Measurements from ENCODE around the gene RIMBP2.

Gene RIMBP2

GRCh38 chr12:130487636-130488357 is 228.3 kb downstream of the RIMBP2 start:
- no peak for ATAC-seq (ENCODE audit: low read depth)
- Mint-ChIP-seq H3K4me3 (no peak overlapping the region), H3K36me3 (no peaks in the 10 kb centered on the region), H3K27me3 (peaks cover 1% of the 10 kb centered on the region), H3K9me3 (peaks cover 4% of the 10 kb centered on the region), H3K27ac (no peak overlapping the region), H3K4me1 (no peaks in the 10 kb centered on the region)
- DNase-seq (ENCODE audit: low spot score in 2 of 2): no peak

- Mint-ChIP-seq H3K4me3 (no peak overlapping the region), H3K9me3 (peaks cover 4% of the 10 kb centered on the region), H3K36me3 (no peaks in the 10 kb centered on the region), H3K4me1 (no peaks in the 10 kb centered on the region), H3K27ac (no peak overlapping the region), H3K27me3 (peaks cover 1% of the 10 kb centered on the region)
- DNase-seq (ENCODE audit: low spot score in 2 of 2) (no peak), ATAC-seq (ENCODE audit: low read depth) (no peak)
Measured at GRCh38 chr12:130486891-130487416, 229.1 kb downstream of the RIMBP2 start.

GRCh38 chr12:130486146-130486435 is 230.0 kb downstream of the RIMBP2 start:
- peaks cover 4% of the 10 kb centered on the region for H3K9me3 Mint-ChIP-seq
- ATAC-seq (ENCODE audit: low read depth) (no peak), DNase-seq (ENCODE audit: low spot score in 2 of 2) (no peak)
- no peak overlapping the region for H3K4me3 Mint-ChIP-seq
- H3K4me1 Mint-ChIP-seq: no peaks in the 10 kb centered on the region
- no peak overlapping the region for H3K27ac Mint-ChIP-seq
- H3K36me3 Mint-ChIP-seq: no peaks in the 10 kb centered on the region
- peaks cover 1% of the 10 kb centered on the region for H3K27me3 Mint-ChIP-seq

GRCh38 chr12:130485291-130486145 is 230.6 kb downstream of the RIMBP2 start:
- no peak overlapping the region for H3K27ac Mint-ChIP-seq
- H3K9me3 Mint-ChIP-seq: peaks cover 4% of the 10 kb centered on the region
- no peaks in the 10 kb centered on the region for H3K4me1 Mint-ChIP-seq
- DNase-seq (ENCODE audit: low spot score in 2 of 2): no peak
- H3K4me3 Mint-ChIP-seq: no peak overlapping the region
- peaks cover 3% of the 10 kb centered on the region for H3K27me3 Mint-ChIP-seq
- no peak for ATAC-seq (ENCODE audit: low read depth)
- no peaks in the 10 kb centered on the region for H3K36me3 Mint-ChIP-seq

DNA sequence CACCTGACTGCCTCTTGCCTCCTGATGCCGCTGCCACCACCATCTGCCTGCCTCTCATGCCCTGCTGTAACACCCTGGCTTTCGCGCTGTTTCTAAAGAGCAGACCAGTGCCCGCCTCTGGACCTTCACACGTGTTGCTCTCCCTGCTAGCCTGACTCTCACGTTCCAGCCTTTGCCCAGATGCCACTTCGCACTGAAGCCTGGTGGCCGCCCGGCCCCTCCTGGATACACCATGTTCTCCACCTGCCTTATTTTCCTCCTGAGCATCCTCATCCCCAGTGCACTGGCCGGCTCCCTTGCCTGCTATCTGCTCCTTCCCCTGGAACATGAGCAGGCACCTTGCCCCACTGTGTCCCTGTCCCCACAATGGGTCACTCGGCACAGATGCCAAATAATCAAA is 231.9 kb downstream of the RIMBP2 start:
- H3K27me3 Mint-ChIP-seq: peaks cover 3% of the 10 kb centered on the region
- DNase-seq (ENCODE audit: low spot score in 2 of 2): no peak
- ATAC-seq (ENCODE audit: low read depth): no peak

DNA sequence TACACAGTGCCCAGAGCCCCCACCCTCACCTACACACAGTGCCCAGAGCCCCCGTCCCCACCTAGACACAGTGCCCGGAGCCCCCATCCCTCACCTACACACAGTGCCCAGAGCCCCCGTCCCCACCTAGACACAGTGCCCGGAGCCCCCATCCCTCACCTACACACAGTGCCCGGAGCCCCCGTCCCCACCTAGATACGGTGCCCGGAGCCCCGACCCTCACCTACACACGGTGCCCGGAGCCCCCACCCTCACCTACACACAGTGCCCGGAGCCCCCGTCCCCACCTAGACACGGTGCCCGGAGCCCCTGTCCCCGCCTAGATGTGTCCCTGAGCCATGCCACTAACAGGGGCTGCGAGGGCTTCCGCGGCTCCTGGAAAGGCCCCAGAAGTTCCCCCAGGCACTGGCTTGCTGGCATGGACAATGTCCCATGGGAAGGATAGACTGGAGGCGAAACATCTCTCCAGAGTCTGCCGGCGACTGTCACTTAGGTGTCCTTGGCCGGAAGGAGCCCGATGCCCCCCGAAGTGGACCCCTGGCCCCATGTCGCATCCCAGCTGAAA is 232.4 kb downstream of the RIMBP2 start:
- DNase-seq (ENCODE audit: low spot score in 2 of 2) (no peak), ATAC-seq (ENCODE audit: low read depth) (no peak)
- H3K4me1 Mint-ChIP-seq: no peaks in the 10 kb centered on the region
- no peak overlapping the region for H3K4me3 Mint-ChIP-seq
- no peaks in the 10 kb centered on the region for H3K36me3 Mint-ChIP-seq
- no peak overlapping the region for H3K27ac Mint-ChIP-seq
- H3K27me3 Mint-ChIP-seq: peaks cover 3% of the 10 kb centered on the region
- H3K9me3 Mint-ChIP-seq: peaks cover 4% of the 10 kb centered on the region

More for the DNA sequence above, 231.9 kb downstream of the RIMBP2 start:
- Mint-ChIP-seq H3K4me1 (no peaks in the 10 kb centered on the region), H3K9me3 (peaks cover 4% of the 10 kb centered on the region), H3K27ac (no peak overlapping the region), H3K36me3 (no peaks in the 10 kb centered on the region), H3K4me3 (no peak overlapping the region)

DNA sequence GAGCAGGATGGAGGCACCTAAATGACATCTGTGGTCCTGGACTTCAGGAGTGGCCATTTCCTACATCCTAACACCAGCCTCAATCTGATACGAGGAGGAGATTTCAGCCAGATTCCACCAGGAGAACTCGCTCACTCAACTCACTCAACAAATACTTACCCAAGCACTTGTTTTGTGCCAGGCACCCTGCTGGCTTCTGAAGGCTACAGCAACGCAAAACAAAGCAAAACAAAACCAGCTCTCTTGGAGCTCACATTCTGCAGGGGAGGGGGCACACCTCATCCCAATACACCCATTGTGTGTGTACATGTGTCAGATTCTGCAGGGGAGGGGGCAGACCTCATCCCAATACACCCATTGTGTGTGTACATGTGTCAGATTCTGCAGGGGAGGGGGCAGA is 233.7 kb downstream of the RIMBP2 start:
- H3K27me3 Mint-ChIP-seq: peaks cover 3% of the 10 kb centered on the region
- H3K9me3 Mint-ChIP-seq: peaks cover 4% of the 10 kb centered on the region
- no peaks in the 10 kb centered on the region for H3K4me1 Mint-ChIP-seq
- H3K4me3 Mint-ChIP-seq: no peak overlapping the region
- ATAC-seq (ENCODE audit: low read depth) (no peak), DNase-seq (ENCODE audit: low spot score in 2 of 2) (no peak)
- no peak overlapping the region for H3K27ac Mint-ChIP-seq
- no peaks in the 10 kb centered on the region for H3K36me3 Mint-ChIP-seq

- no peak overlapping the region for H3K4me3 Mint-ChIP-seq
- H3K27ac Mint-ChIP-seq: no peak overlapping the region
- ATAC-seq (ENCODE audit: low read depth): no peak
- H3K27me3 Mint-ChIP-seq: peaks cover 2% of the 10 kb centered on the region
- no peaks in the 10 kb centered on the region for H3K4me1 Mint-ChIP-seq
- no peaks in the 10 kb centered on the region for H3K36me3 Mint-ChIP-seq
- no peak for DNase-seq (ENCODE audit: low spot score in 2 of 2)
- no peaks in the 10 kb centered on the region for H3K9me3 Mint-ChIP-seq
Measured at GRCh38 chr12:130481392-130481879, 234.7 kb downstream of the RIMBP2 start.

GRCh38 chr12:130480887-130481286 is 235.2 kb downstream of the RIMBP2 start:
- H3K36me3 Mint-ChIP-seq: no peaks in the 10 kb centered on the region
- no peak overlapping the region for H3K4me3 Mint-ChIP-seq
- no peak overlapping the region for H3K27ac Mint-ChIP-seq
- DNase-seq (ENCODE audit: low spot score in 2 of 2): no peak
- no peak for ATAC-seq (ENCODE audit: low read depth)
- peaks cover 2% of the 10 kb centered on the region for H3K27me3 Mint-ChIP-seq
- H3K4me1 Mint-ChIP-seq: no peaks in the 10 kb centered on the region
- H3K9me3 Mint-ChIP-seq: no peaks in the 10 kb centered on the region

- Mint-ChIP-seq H3K27me3 (peaks cover 2% of the 10 kb centered on the region), H3K4me3 (no peak overlapping the region), H3K27ac (no peak overlapping the region), H3K4me1 (no peaks in the 10 kb centered on the region), H3K36me3 (no peaks in the 10 kb centered on the region), H3K9me3 (no peaks in the 10 kb centered on the region)
- DNase-seq (ENCODE audit: low spot score in 2 of 2) (no peak), ATAC-seq (ENCODE audit: low read depth) (no peak)
Measured at GRCh38 chr12:130480231-130480630, 235.9 kb downstream of the RIMBP2 start.

- H3K9me3 Mint-ChIP-seq: no peaks in the 10 kb centered on the region
- ATAC-seq (ENCODE audit: low read depth) (no peak), DNase-seq (ENCODE audit: low spot score in 2 of 2) (no peak)
- H3K27ac Mint-ChIP-seq: no peak overlapping the region
- no peaks in the 10 kb centered on the region for H3K4me1 Mint-ChIP-seq
- H3K27me3 Mint-ChIP-seq: peaks cover 2% of the 10 kb centered on the region
- no peaks in the 10 kb centered on the region for H3K36me3 Mint-ChIP-seq
- H3K4me3 Mint-ChIP-seq: no peak overlapping the region
Measured at GRCh38 chr12:130479401-130480125, 236.5 kb downstream of the RIMBP2 start.

DNA sequence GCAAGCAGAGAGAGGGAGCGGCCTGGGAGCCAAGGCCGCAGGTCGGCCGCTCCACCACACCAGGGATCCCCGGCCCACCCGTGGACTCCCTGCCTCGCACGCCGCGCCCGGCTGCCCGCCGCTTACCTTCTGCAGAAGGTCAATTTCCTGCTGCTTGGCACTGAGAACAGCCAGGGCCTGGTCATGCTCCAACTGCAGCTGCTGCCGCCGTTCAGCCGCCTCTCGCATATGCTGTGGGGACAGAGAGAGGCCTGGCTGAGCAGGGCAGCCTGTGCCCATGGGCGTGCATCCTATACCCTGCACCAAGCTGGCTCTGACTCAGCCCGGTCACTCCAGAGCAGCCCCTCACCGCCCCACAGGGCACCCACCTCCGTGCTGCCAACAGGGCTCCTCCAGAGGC is 237.3 kb downstream of the RIMBP2 start:
- H3K27me3 Mint-ChIP-seq: peaks cover 2% of the 10 kb centered on the region
- H3K9me3 Mint-ChIP-seq: no peaks in the 10 kb centered on the region
- no peak overlapping the region for H3K4me3 Mint-ChIP-seq
- H3K4me1 Mint-ChIP-seq: no peaks in the 10 kb centered on the region
- no peaks in the 10 kb centered on the region for H3K36me3 Mint-ChIP-seq
- no peak for ATAC-seq (ENCODE audit: low read depth)
- DNase-seq (ENCODE audit: low spot score in 2 of 2): no peak
- no peak overlapping the region for H3K27ac Mint-ChIP-seq

DNA sequence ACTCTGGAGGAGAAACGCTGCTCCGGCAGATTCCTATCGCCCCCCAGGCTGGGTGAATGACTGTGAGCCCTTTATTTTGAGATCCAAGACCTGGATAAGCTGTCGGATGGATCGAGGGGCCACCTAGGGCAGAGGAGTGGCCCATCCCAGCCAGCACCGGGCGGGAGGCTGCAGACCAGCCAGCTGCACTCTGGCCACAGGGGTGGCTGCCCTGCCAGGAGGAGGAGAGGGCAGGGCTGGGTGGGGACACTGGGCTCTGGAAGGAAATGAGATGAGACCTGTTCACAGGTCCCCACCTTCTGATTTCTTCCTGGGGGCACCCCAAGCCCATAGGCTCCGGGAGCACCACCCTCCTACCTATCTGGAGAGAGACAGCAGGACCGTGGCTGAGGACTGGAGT is 238.4 kb downstream of the RIMBP2 start:
- H3K4me3 Mint-ChIP-seq: no peak overlapping the region
- no peak for ATAC-seq (ENCODE audit: low read depth)
- H3K4me1 Mint-ChIP-seq: no peaks in the 10 kb centered on the region

GRCh38 chr12:130477266-130477665 is 238.8 kb downstream of the RIMBP2 start:
- Mint-ChIP-seq H3K27ac (no peak overlapping the region), H3K36me3 (no peaks in the 10 kb centered on the region), H3K9me3 (no peaks in the 10 kb centered on the region), H3K4me3 (no peak overlapping the region), H3K27me3 (peaks cover 2% of the 10 kb centered on the region), H3K4me1 (no peaks in the 10 kb centered on the region)
- ATAC-seq (ENCODE audit: low read depth): no peak
- DNase-seq (ENCODE audit: low spot score in 2 of 2): no peak

More for the DNA sequence above, 238.4 kb downstream of the RIMBP2 start:
- Mint-ChIP-seq H3K27me3 (peaks cover 2% of the 10 kb centered on the region), H3K36me3 (no peaks in the 10 kb centered on the region), H3K9me3 (no peaks in the 10 kb centered on the region), H3K27ac (no peak overlapping the region)
- no peak for DNase-seq (ENCODE audit: low spot score in 2 of 2)
